Type B pancreatic cell (in vitro differentiated cells): ENCODE data around the gene AMHR2. TPM values are rescaled to one million over a fixed set of nuclear protein-coding genes. Genes with fewer than 3 reads are reported as not detected.
"Not testable (repeated sequence)": the region's sequence is repeated elsewhere in the genome, so short reads cannot be mapped to it uniquely, and the experiment has no call there.

Source experiments
- DNase-seq: peaks from one replicate; pipeline ENCODE4 v3.0.0; 2021; ENCODE audit warnings: mixed read lengths; ENCODE audit not compliant: unreplicated experiment; ENCODE audit errors: extremely low spot score
- H3K27ac Mint-ChIP-seq: 2 replicates; pipeline ENCODE4 v1.8.0; 2021; ENCODE audit warnings: mild to moderate bottlenecking, mixed read lengths
- H3K27me3 Mint-ChIP-seq: 2 replicates; pipeline ENCODE4 v1.8.0; 2021; ENCODE audit warnings: mixed read lengths
- H3K36me3 Mint-ChIP-seq: 2 replicates; pipeline ENCODE4 v1.8.0; 2021; ENCODE audit warnings: mixed read lengths
- H3K4me1 Mint-ChIP-seq: one replicate; pipeline ENCODE4 v1.8.0; 2021; ENCODE audit warnings: mixed read lengths; ENCODE audit not compliant: unreplicated experiment
- H3K4me3 Mint-ChIP-seq: 2 replicates; pipeline ENCODE4 v1.8.0; 2021; ENCODE audit warnings: mild to moderate bottlenecking, mixed read lengths
- H3K9me3 Mint-ChIP-seq: 2 replicates; pipeline ENCODE4 v1.8.0; 2021; ENCODE audit warnings: mixed read lengths
- total RNA-seq: library from RNA; stranded (reverse); gene quantifications from 2 replicates; pipeline ENCODE4 v1.2.1, GENCODE V29; 2021; ENCODE audit warnings: low replicate concordance
- TF ChIP-seq, protein P1 (sequence below): fragments of 200-600 bp; sonication (generic); conservative IDR thresholded peaks from 2 replicates; pipeline ENCODE4 v1.5.0; 2021; ENCODE audit warnings: antibody characterized with exemption, mild to moderate bottlenecking

The AMHR2 gene
- total RNA-seq, 1 donor from 2014 or later = 1.6 TPM

GRCh38 chr12:53418221-53418620 lies 5.4 kb upstream of the AMHR2 start:
- TF ChIP-seq, protein P1, sequence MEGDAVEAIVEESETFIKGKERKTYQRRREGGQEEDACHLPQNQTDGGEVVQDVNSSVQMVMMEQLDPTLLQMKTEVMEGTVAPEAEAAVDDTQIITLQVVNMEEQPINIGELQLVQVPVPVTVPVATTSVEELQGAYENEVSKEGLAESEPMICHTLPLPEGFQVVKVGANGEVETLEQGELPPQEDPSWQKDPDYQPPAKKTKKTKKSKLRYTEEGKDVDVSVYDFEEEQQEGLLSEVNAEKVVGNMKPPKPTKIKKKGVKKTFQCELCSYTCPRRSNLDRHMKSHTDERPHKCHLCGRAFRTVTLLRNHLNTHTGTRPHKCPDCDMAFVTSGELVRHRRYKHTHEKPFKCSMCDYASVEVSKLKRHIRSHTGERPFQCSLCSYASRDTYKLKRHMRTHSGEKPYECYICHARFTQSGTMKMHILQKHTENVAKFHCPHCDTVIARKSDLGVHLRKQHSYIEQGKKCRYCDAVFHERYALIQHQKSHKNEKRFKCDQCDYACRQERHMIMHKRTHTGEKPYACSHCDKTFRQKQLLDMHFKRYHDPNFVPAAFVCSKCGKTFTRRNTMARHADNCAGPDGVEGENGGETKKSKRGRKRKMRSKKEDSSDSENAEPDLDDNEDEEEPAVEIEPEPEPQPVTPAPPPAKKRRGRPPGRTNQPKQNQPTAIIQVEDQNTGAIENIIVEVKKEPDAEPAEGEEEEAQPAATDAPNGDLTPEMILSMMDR = no peak
- H3K4me1 Mint-ChIP-seq = peaks cover 33% of the 10 kb centered on the region
- H3K27ac Mint-ChIP-seq = peak overlapping the region; percentile 59
- H3K27me3 Mint-ChIP-seq = no peaks in the 10 kb centered on the region
- H3K36me3 Mint-ChIP-seq = peaks cover 4% of the 10 kb centered on the region
- no peaks in the 10 kb centered on the region for H3K9me3 Mint-ChIP-seq
- no peak for DNase-seq
- H3K4me3 Mint-ChIP-seq = no peak overlapping the region

DNA sequence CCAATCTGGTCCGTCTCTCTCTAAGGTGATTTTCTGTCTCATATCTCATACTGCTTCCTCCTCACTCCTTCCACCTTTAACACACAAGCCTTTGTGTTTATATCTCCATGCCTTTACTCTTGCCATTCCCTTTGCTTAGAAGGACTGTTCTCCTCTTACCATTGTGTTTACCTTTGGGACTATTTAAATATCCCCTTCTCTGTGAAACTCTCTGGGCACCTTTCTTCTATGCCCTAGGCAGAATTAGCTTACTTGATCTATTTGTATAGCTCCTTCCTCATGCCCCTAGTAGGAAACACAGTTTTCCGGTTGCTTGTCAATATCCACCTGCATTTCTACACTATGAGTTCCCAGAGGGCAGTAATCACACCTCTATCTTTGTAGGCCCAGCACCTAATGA lies 3.9 kb upstream of the AMHR2 start:
- TF ChIP-seq, protein P1 = no peak
- Mint-ChIP-seq H3K27ac (peak overlapping the region; percentile 19), H3K4me3 (no peak overlapping the region), H3K4me1 (peaks cover 33% of the 10 kb centered on the region), H3K36me3 (no peaks in the 10 kb centered on the region), H3K27me3 (no peaks in the 10 kb centered on the region), H3K9me3 (no peaks in the 10 kb centered on the region)
- no peak for DNase-seq

DNA sequence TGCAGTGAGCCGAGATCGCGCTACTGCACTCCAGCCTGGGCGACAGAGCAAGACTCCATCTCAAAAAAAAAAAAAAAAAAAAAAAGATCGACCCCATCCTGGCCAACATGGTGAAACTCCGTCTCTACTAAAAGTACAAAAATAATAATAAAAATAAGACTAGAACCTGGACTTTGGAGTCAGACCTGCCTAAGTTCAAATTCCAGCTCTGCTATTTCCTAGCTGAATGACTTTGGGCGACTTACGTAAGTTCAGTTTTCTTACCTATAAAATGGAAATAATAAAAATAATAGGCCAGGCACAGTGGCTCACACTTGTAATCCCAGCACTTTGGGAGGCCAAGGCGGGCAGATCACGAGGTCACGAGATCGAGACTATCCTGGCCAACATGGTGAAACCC lies 1.4 kb upstream of the AMHR2 start:
- H3K4me1 Mint-ChIP-seq = peaks cover 24% of the 10 kb centered on the region
- H3K9me3 Mint-ChIP-seq, H3K36me3 Mint-ChIP-seq, H3K27ac Mint-ChIP-seq, H3K4me3 Mint-ChIP-seq, DNase-seq, H3K27me3 Mint-ChIP-seq: not testable (repeated sequence)

DNA sequence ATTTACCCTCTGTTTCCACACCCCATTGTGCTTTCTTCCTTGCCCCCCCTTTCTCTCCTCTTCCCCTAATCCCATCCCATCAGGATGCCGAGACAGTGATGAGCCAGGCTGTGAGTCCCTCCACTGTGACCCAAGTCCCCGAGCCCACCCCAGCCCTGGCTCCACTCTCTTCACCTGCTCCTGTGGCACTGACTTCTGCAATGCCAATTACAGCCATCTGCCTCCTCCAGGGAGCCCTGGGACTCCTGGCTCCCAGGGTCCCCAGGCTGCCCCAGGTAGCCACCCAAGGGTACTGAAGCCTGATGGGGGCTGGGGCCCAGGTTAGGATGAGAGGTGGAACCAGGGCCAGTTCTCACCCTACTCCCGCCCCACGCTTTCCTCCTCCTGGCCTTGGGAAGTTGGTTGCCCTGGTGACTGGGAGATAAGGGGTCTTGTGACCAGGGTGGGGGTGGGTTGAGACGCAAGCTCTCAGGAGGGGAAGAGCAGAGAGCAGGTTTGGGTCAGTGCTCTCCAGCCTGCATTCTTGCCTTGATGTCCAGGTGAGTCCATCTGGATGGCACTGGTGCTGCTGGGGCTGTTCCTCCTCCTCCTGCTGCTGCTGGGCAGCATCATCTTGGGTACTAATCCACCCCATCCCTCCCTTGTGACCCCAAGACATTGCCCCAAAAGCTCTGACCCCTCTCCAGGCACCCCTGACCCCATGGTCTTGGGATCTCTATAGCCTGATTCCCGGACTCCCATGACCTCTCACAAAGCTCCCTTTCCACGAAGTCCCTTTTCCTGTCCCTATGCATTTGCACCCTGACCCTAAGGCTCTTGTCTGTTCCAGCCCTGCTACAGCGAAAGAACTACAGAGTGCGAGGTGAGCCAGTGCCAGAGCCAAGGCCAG lies 1.2 kb downstream of the AMHR2 start:
- H3K4me3 Mint-ChIP-seq = no peak overlapping the region
- peaks cover 25% of the 10 kb centered on the region for H3K4me1 Mint-ChIP-seq
- H3K36me3 Mint-ChIP-seq = no peaks in the 10 kb centered on the region
- H3K27ac Mint-ChIP-seq = no peak overlapping the region
- H3K9me3 Mint-ChIP-seq = no peaks in the 10 kb centered on the region
- DNase-seq = no peak
- no peaks in the 10 kb centered on the region for H3K27me3 Mint-ChIP-seq
- TF ChIP-seq, protein P1 = no peak

GRCh38 chr12:53425515-53426150 lies 2.0 kb downstream of the AMHR2 start:
- H3K36me3 Mint-ChIP-seq = no peaks in the 10 kb centered on the region
- TF ChIP-seq, protein P1 = no peak
- H3K4me1 Mint-ChIP-seq = peaks cover 23% of the 10 kb centered on the region
- H3K27me3 Mint-ChIP-seq = no peaks in the 10 kb centered on the region
- no peaks in the 10 kb centered on the region for H3K9me3 Mint-ChIP-seq
- H3K27ac Mint-ChIP-seq = no peak overlapping the region
- no peak for DNase-seq
- H3K4me3 Mint-ChIP-seq = no peak overlapping the region
